ENCODE measurements around the gene OPRM1.

OPRM1 gene

GRCh38 chr6:154289818-154290508 lies 250.9 kb downstream of the OPRM1 start:
- DNase-seq: no peak

- no peak for DNase-seq
Measured at GRCh38 chr6:154292066-154292465, 253.0 kb downstream of the OPRM1 start.

GRCh38 chr6:154292855-154293519 lies 253.9 kb downstream of the OPRM1 start:
- no peak for DNase-seq

- no peak for DNase-seq
Measured at GRCh38 chr6:154295733-154296132, 256.7 kb downstream of the OPRM1 start.
